NB4 (cell line): Measurements from ENCODE around the gene CD86.

Experiments used
- CTCF ChIP-seq: IDR thresholded peaks from one replicate; pipeline ENCODE4 v1.5.1; 2012; ENCODE audit warnings: low read depth, low read length
- MAX ChIP-seq: IDR thresholded peaks from 2 replicates; pipeline ENCODE4 v1.6.1; 2011; ENCODE audit warnings: low read depth, low read length
- MYC ChIP-seq: IDR thresholded peaks from 2 replicates; pipeline ENCODE4 v1.6.1; 2011; ENCODE audit warnings: low read depth, low read length
- POLR2A ChIP-seq: IDR thresholded peaks from 2 replicates; pipeline ENCODE4 v1.6.1; 2011; ENCODE audit warnings: mild to moderate bottlenecking; ENCODE audit not compliant: insufficient read length; ENCODE audit errors: extremely low read depth

GRCh38 chr3:122148941-122149627, 93.9 kb downstream of the CD86 start:
- TF ChIP-seq MAX, result no peak
- TF ChIP-seq CTCF, result no peak
- TF ChIP-seq POLR2A, result no peak
- no peak for TF ChIP-seq MYC
